Hepatocyte (in vitro differentiated cells): ENCODE data around the gene H6PD.

Source experiments
- CTCF ChIP-seq: fragments of 200-600 bp; sonication (generic); IDR thresholded peaks from 2 replicates; pipeline ENCODE4 v1.5.1; 2016; ENCODE audit warnings: antibody characterized with exemption, mild to moderate bottlenecking; ENCODE audit not compliant: poor library complexity
- EZH2phosphoT487 ChIP-seq: fragments of 200-600 bp; sonication (generic); IDR thresholded peaks from one replicate; pipeline ENCODE4 v1.6.1; 2018; ENCODE audit warnings: antibody characterized with exemption, mild to moderate bottlenecking, low read depth, moderate library complexity; ENCODE audit not compliant: unreplicated experiment, severe bottlenecking

GRCh38 chr1:9228609-9229008 lies 6.0 kb upstream of the H6PD start:
- TF ChIP-seq EZH2phosphoT487, result no peak
- no peak for TF ChIP-seq CTCF
